SK-N-SH (cell line): ENCODE results near the gene TIAM2.

Experiments used
- CTCF ChIP-seq: fragments of 200-600 bp; sonication (generic); IDR thresholded peaks from 2 replicates; pipeline ENCODE4 v1.6.1; 2017; ENCODE audit warnings: antibody characterized with exemption, mild to moderate bottlenecking, moderate library complexity
- EZH2phosphoT487 ChIP-seq: fragments of 200-600 bp; sonication (generic); IDR thresholded peaks from 2 replicates; pipeline ENCODE4 v1.6.1; 2017; ENCODE audit warnings: low read depth, mixed run types, mild to moderate bottlenecking, antibody characterized with exemption, moderate library complexity, borderline replicate concordance
- GABPA ChIP-seq: IDR thresholded peaks from 2 replicates; pipeline ENCODE4 v1.4.0; 2012; ENCODE audit warnings: low read depth, mild to moderate bottlenecking
- NFIC ChIP-seq: IDR thresholded peaks from 2 replicates; pipeline ENCODE4 v1.4.0; 2012; ENCODE audit warnings: borderline replicate concordance
- PBX3 ChIP-seq: IDR thresholded peaks from 2 replicates; pipeline ENCODE4; 2012
- POLR2AphosphoS5 ChIP-seq: IDR thresholded peaks from 2 replicates; pipeline ENCODE4 v1.6.1; 2012; ENCODE audit warnings: low read depth, low read length
- REST ChIP-seq: IDR thresholded peaks from 2 replicates; pipeline ENCODE4 v1.6.1; 2012; ENCODE audit warnings: mild to moderate bottlenecking, low read depth, low read length, moderate library complexity
- RFX5 ChIP-seq: IDR thresholded peaks from 2 replicates; pipeline ENCODE4 v1.6.1; 2012; ENCODE audit warnings: mild to moderate bottlenecking, improper control_type of control experiment, low read length
- SMC3 ChIP-seq: IDR thresholded peaks from 2 replicates; pipeline ENCODE4 v1.6.1; 2012; ENCODE audit warnings: low read depth, low read length, improper control_type of control experiment
- YY1 ChIP-seq: IDR thresholded peaks from 2 replicates; pipeline ENCODE4 v1.4.0; 2012; ENCODE audit warnings: low read depth, mild to moderate bottlenecking
- ZBTB33 ChIP-seq: IDR thresholded peaks from 2 replicates; pipeline ENCODE4 v1.4.0; 2012; ENCODE audit warnings: low read depth, borderline replicate concordance

GRCh38 chr6:155253337-155253736 lies 258.2 kb downstream of the TIAM2 start:
- TF ChIP-seq POLR2AphosphoS5 (no peak), CTCF (no peak), PBX3 (no peak), SMC3 (no peak), GABPA (no peak), REST (no peak), YY1 (no peak), EZH2phosphoT487 (no peak), NFIC (no peak), RFX5 (no peak), ZBTB33 (no peak)
